HG03280 (cell line): ENCODE results near the gene PITPNB.

ENCODE experiments used
- ATAC-seq: cut with Tn5 transposase; IDR thresholded peaks from one replicate; pipeline ENCODE4 v1.9.1; 2021; ENCODE audit warnings: mild to moderate bottlenecking, moderate library complexity; ENCODE audit not compliant: unreplicated experiment

The PITPNB gene

DNA sequence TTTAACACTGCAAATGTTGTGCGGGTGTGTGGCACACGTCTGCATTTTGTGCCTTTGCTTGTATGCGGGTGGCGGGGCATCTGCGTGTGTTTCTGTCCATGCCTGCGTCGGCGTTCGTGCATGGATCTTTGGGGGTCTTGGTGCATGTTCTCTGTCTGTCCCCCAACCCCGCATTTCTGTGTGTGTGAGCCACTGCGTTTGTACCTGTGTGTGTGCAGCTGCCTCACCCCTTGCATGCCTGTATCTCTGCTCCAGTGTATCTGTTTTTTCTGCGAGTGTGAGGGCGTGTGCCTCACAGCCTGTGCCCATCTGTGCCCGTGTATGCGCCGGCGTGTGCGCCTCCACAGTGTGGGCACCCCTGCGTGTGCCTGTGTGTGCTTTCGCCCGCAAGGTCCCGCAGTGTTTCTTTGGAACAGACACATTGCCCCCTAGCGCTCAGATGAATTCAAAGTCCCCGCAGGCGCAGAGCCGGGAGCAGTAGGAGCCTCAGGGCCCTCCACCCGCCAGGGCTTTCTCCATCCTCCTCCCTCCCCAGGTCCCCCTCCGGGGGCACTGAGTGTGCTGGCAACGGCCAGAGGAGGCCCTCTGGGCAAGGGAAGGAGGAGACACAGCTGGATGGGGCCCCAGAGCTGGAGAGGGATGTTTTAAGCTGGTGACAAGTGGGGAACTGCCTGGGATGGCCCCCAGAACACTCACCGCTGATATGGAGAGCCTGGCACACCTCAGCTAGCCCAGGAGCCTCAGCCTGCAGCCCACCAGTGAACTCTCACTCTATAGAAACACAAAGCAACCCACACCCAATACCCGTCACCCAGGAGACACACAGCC is 114.4 kb downstream of the PITPNB start:
- no peak for ATAC-seq

DNA sequence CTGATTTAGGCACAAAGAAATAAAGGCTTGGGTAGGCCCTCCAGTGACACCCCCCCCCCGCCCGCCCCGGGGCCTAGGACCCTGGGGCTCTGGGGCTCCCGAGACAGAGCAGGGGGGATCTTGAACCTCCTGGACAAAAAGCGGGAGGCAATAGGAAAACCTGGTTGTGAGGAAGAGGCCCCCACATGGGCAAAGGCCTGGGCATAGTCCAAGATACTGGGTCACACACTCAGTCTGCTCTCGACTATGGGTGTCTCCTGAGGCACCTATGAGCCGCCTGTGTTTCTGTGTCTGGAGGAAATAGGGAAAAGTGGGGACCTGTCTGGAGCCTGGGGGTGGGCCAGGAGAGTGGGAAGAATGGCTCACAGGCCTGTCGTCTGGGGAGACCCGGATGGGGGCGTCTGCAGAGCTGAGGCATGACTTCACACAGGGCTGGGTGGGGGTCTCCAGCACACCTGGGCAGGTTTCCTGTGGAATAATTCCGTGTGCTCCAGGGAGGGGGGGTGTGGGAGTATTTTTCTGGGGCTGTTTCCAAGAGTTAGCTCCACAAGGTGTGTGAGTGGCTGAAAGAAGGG is 115.1 kb downstream of the PITPNB start:
- no peak for ATAC-seq

DNA sequence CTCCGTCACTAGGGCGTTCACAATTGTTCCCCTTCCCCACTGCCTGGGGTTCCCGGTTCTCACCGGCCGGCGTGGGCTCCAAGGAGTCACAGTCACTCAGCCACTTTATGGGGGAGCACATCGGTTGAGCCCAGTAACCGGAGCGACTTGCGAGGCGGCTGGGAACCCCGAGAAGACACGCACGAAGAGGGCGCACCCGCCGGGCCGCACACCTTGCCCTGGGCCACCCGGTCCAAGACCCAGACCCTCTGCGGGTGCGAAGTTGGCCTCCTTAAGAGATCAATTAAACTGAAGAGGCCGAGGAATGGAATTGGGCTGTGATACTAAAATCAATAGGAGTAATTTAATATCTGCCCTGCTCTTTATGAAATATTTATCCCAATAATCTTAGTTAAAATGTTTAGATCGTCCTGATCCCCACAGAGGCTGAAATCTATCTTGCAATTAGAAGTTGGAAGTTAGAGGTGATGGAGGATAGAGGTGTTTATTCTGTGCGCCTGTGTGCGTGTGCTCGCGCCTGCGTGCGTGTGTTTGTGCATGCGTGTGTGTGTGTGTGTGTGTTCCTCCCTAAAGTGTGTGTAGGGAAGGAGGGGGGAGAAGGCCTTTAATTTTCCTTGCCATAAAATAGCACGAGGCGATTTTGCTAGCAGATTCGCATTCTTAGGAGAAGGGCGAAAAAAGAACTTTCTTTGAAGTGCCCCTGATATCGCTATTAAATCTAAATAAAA is 116.5 kb downstream of the PITPNB start:
- no peak for ATAC-seq
